Measurements from ENCODE around the gene BMPER.

- TF ChIP-seq POLR2AphosphoS5 (IDR thresholded peaks at IDR 0.05; ENCODE audit: borderline replicate concordance, low read depth, low read length): no peak
- TF ChIP-seq EZH2 (IDR thresholded peaks at IDR 0.05): no peak
- TF ChIP-seq FOXP2 (optimal IDR thresholded peaks at IDR 0.05; ENCODE audit: control extremely low read depth, extremely low read length, insufficient read depth): no peak
These were observed 176.6 kb downstream of the BMPER start for GRCh38 chr7:34081935-34082334.

All from SK-N-MC (cell line).